ENCODE data around the gene SHC3.

SHC3 gene

GRCh38 chr9:89165880-89166279 is 12.7 kb downstream of the SHC3 start:
- no peak for DNase-seq (ENCODE audit: low read depth)
- no peak overlapping the region for H3K4me3 ChIP-seq (ENCODE audit: low read depth, low read length)
- TF ChIP-seq, protein P1, sequence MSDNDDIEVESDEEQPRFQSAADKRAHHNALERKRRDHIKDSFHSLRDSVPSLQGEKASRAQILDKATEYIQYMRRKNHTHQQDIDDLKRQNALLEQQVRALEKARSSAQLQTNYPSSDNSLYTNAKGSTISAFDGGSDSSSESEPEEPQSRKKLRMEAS (IDR thresholded peaks at IDR 0.05; ENCODE audit: low read depth, low read length) = no peak
- TF ChIP-seq POLR2A (IDR thresholded peaks at IDR 0.05; ENCODE audit: extremely low read depth, insufficient read length) (no peak), CTCF (IDR thresholded peaks at IDR 0.05; ENCODE audit: low read depth, low read length) (no peak), MYC (IDR thresholded peaks at IDR 0.05; ENCODE audit: low read depth, low read length) (no peak)

DNA sequence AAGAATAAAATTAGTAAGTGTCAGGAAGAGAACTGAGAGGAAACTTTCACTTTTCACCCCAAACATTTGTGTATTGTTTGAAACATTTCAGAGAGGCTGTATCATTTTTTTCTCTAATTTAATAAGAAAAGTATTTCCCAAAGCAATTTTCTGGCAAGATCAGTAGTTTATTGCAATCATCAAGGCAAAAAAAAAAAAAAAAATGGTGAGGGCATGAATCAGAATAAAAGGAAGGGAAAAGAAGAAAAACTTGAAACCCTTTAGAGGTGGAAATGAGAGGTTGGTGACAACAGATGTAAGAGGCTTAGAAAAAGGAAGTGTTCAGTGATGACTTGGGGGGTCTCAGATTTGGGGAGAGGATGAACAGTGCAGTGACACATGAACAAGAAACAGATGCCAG is 13.3 kb downstream of the SHC3 start:
- H3K4me3 ChIP-seq (ENCODE audit: low read depth, low read length) = no peak overlapping the region
- TF ChIP-seq MYC (IDR thresholded peaks at IDR 0.05; ENCODE audit: low read depth, low read length) (no peak), POLR2A (IDR thresholded peaks at IDR 0.05; ENCODE audit: extremely low read depth, insufficient read length) (no peak), CTCF (IDR thresholded peaks at IDR 0.05; ENCODE audit: low read depth, low read length) (no peak)
- TF ChIP-seq, protein P1 (IDR thresholded peaks at IDR 0.05; ENCODE audit: low read depth, low read length) = no peak

GRCh38 chr9:89161221-89161620 is 17.4 kb downstream of the SHC3 start:
- DNase-seq (ENCODE audit: low read depth) = no peak
- H3K4me3 ChIP-seq (ENCODE audit: low read depth, low read length) = no peak overlapping the region
- TF ChIP-seq, protein P1 (IDR thresholded peaks at IDR 0.05; ENCODE audit: low read depth, low read length) = no peak
- TF ChIP-seq CTCF (IDR thresholded peaks at IDR 0.05; ENCODE audit: low read depth, low read length) (no peak), POLR2A (IDR thresholded peaks at IDR 0.05; ENCODE audit: extremely low read depth, insufficient read length) (no peak), MYC (IDR thresholded peaks at IDR 0.05; ENCODE audit: low read depth, low read length) (no peak)

More for the DNA sequence above, 13.3 kb downstream of the SHC3 start:
- no peak for DNase-seq (ENCODE audit: low read depth)

- no peak overlapping the region for H3K4me3 ChIP-seq (ENCODE audit: low read depth, low read length)
- no peak for DNase-seq (ENCODE audit: low read depth)
- TF ChIP-seq CTCF (IDR thresholded peaks at IDR 0.05; ENCODE audit: low read depth, low read length) (no peak), MYC (IDR thresholded peaks at IDR 0.05; ENCODE audit: low read depth, low read length) (no peak), POLR2A (IDR thresholded peaks at IDR 0.05; ENCODE audit: extremely low read depth, insufficient read length) (no peak)
- TF ChIP-seq, protein P1 (IDR thresholded peaks at IDR 0.05; ENCODE audit: low read depth, low read length) = no peak
Measured at GRCh38 chr9:89160806-89161205, 17.8 kb downstream of the SHC3 start.

- no peak overlapping the region for H3K4me3 ChIP-seq (ENCODE audit: low read depth, low read length)
- no peak for TF ChIP-seq MYC (IDR thresholded peaks at IDR 0.05; ENCODE audit: low read depth, low read length)
- no peak for TF ChIP-seq CTCF (IDR thresholded peaks at IDR 0.05; ENCODE audit: low read depth, low read length)
- no peak for TF ChIP-seq POLR2A (IDR thresholded peaks at IDR 0.05; ENCODE audit: extremely low read depth, insufficient read length)
- TF ChIP-seq, protein P1 (IDR thresholded peaks at IDR 0.05; ENCODE audit: low read depth, low read length) = no peak
Measured at GRCh38 chr9:89154651-89155336, 23.8 kb downstream of the SHC3 start.

More at GRCh38 chr9:89154651-89155336, 23.8 kb downstream of the SHC3 start:
- DNase-seq (ENCODE audit: low read depth) = peak; percentile 54

All from NB4 (cell line).